Activated CD4-positive, alpha-beta T cell treated with anti-CD3 and anti-CD28 coated beads, Interleukin-2, Interleukin-6, amounts not matched to agents 100 ng/mL and 50 ng/mL, durations not matched to agents 16 hours and 8 hours (primary cell): ENCODE measurements around the gene MAN2C1.
"Not testable (repeated sequence)": the region's sequence is repeated elsewhere in the genome, so short reads cannot be mapped to it uniquely, and the experiment has no call there.

Source experiments
- DNase-seq: peaks from one replicate; pipeline ENCODE4 v3.0.0-alpha.2; 2020

The MAN2C1 gene

DNA sequence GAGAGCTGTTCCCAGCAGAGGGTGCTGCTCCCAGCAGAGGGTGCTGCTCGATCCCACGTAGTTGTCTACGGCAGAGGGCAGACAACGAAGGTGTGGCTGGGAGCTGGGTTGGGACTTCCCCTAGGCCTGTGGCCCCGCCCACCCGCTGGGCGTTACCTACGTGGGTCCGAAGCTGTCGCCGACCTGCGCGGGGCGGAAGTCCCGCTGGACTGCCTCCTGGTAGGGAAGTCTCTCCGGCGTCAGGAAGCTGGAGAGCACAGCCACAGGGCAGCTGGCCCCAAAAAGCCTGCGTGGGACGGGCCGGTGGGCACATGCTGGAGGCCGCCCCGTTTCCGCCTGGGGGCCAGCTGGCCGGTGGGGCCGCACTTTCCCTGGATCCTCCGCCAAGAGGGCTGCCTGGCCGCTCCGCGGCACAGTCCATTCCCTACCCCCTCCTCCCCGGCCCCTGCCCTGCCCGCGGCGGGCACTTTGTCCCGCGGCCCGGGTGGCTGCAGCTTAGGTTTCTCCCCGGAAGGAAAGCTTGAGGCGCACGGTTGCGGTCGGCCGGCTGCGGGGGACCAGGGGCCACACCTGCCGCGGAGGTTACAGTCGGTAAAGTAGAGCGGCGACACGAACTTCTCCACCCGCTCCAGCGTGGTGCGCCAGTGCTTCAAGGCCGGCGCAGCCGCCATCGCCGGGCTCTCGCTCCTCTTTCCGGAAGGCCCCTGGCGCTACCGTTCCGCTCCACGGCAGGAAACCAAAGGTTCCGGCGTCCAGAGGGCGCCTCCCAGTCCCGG, at the start of gene MAN2C1:
Gene MAN2C1, minus strand, starts transcription at position 695 of the 776 bp plus-strand sequence. Its CDS starts 24 bp downstream, at position 671.
- peak; percentile 97 for DNase-seq

DNA sequence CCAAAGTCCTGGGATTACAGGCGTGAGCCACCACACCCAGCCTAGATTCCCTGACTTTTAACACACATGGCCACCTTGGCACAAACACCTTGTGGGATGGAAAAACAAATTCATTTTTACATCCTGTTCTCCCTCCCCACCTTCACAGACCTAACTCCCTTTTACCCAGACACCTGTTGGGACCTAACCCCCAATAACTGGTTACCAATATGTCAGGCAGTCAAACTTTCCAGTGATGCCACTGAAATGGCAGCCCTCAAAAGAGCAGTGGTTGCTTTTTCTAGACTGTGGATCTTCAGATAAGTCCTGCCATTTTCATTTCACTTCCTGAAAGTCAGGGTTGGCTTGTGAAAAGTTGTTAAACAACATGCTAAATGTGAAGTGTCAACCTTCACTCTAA, 48.2 kb upstream of the MAN2C1 start:
- no peak for DNase-seq

DNA sequence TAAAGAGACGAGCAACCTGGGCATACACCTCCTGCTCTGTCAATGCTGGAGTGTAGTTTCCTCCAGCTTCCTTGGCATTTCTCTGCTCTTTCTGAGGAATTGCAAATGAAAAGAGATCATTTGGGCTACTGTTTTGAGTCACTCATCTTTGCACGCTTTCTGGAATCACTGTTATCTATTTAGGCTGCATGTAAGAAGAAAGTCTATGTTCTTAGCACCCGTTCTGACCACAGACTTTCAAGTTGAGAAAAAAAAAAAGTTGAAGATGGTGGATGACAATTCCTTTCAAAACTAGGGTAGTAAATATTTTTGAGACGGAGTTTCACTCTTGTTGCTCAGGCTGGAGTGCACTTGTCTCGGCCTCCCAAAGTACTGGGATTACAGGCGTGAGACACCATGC, 41.8 kb upstream of the MAN2C1 start:
- peak; percentile 39 for DNase-seq

- peak; percentile 46 for DNase-seq
Measured at GRCh38 chr15:75407083-75407482, 38.7 kb upstream of the MAN2C1 start.

- DNase-seq, result peak; percentile 41
Measured at GRCh38 chr15:75403892-75404291, 35.5 kb upstream of the MAN2C1 start.

DNA sequence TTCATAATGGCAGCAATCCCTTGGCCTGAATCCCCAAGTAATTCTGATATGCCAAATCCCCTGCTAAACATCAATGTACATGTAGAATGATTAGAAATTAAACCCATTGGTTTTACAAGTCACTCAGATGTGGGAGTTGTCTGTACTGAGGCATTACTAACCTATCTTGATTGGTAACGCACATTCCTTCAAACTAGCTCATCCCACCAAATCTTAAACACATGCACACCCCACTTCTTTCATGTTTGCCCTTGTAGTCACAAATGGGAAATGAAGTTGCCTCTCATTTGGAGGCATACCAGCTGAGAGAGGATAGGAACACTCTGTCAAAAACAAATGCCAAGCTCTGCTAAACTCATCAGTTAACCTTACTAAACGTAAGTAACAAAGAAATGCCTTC, 29.1 kb upstream of the MAN2C1 start:
- no peak for DNase-seq

GRCh38 chr15:75389791-75390382, 21.5 kb upstream of the MAN2C1 start:
- DNase-seq, result no peak

GRCh38 chr15:75383986-75384385, 15.6 kb upstream of the MAN2C1 start:
- not testable (repeated sequence) for DNase-seq

DNA sequence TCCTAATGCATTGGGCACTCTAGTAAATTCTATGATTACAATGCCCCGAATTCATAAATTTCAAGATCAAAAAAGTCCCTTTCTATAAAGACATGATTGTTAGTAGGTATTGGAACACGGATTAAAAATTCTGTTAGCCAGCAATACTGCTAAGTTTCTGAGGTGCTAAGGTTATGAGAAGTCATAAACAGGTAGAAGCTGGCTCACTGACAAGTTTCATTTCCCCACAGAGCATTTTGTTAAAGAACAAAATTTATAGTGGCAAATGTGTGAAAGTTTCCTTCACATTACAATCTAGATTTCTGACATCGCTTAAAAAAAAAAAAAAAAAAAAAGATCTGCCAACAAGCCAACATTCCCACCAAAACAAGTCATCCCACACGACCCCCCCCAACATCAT, 12.4 kb upstream of the MAN2C1 start:
- no peak for DNase-seq

- DNase-seq, result no peak
Measured at GRCh38 chr15:75371901-75372688, 3.7 kb upstream of the MAN2C1 start.

DNA sequence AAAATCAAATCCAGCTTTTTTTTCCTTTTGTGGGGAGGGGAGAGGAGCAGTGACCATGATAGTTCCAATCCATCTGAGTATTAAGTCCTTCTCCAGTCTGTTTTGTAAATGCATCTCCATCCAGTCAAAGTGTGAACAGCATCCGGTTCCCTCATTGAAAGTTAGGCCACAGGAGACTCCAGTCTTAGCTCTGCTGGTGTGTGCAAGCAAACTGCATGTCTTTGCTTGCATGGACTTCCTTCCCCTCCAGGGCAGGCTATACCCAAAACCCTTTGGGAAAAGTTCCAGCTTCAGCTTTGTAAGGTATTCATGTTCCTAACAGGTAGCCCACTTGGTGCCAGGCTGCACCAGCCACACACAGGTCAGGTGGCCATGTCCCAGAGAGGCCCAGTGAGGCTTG, 3.1 kb upstream of the MAN2C1 start:
- no peak for DNase-seq

DNA sequence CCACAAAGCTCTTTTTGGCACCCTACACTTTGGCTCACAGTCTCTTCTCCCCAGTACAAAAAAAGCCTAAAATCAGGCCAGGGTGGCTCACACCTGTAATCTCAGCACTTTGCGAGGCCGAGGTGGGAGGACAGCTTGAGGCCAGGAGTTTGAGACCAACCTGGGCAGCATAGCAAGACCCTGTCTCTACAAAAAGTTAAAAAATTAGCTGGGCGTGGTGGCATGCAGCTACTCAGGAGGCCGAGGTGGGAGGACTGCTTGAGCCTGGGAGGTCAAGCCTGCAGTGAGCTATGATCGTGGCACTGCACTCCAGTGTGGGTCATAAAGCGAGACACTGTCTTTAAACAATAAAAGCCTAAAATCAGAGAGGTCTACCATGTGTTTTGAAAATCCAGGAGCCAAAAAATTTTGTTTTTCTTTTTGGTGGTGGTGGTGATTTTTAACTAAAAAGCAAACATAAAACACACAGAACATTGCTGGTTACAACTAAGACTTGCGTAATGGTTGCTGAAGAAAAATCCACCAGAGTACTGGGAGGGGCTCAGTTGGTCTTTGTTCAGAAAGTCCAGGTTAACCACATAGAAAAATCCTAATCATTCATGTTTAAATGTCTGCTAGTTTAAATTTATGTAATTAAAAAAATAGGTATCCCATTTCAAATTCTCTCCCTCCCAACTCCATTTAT, 1.6 kb upstream of the MAN2C1 start:
- DNase-seq, result no peak

- DNase-seq, result no peak
Measured at GRCh38 chr15:75368689-75369239, 357 bp upstream of the MAN2C1 start.

DNA sequence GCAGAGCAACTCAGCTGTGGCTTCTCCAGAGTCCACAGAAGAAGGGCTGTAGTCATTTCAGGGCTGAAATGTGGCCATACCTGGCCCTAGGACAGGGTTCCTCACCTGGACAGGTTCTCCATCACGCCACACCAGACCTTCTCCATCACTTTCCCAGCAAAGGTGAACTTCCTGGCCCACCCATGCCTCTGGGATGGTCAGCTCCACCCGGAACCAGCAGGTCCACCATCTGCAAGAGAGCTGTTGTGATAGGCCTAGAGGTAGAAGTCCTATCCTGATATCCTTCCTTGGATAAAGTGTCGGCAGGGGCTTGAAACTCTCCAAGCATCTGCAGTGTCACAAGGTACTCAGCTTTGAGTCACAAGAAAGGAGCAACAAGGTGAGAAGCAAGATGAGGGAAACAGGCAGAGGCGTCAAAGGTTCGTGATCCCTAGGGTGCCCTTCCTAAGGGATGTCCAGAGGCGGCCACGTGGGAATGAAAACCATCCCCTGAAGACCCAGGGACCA, 948 bp downstream of the MAN2C1 start:
- no peak for DNase-seq

DNA sequence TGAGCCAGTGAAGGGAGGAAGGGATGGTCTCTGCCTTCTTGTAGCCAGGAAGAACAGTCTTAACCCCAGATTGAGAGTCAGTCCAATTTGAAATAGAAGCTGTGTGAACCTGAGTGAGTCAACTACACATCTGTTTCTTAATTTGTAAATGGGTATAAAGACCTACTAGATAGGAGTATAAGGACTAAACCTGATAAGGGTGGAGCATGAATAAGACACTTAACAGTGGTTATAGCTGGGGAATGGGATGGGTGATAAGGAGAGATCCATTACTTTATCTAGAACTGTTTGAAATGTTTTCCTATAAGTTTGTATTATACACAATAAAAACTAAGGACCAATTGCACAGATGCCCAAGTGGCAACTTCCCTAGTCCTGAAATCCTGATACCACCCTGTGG, 1.4 kb downstream of the MAN2C1 start:
- no peak for DNase-seq

DNA sequence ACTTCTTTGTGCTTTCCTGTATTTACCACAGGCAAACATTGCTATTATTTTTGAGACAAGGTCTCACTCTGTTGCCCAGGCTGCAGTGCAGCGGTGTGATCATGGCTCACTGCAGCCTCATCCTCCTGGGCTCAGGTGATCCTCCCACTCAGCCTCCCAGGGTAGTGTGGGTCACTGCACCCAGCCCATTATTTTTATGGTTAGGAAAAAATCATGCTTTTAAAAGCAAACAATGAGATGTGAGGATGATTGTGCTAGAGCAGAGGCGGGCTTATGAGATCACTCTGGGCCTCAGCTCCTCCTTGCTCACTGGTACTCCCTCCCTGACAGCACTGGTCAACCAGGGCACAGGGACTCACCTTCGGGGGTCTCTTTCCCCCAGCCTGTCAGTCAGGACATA, 2.2 kb downstream of the MAN2C1 start:
- no peak for DNase-seq

DNA sequence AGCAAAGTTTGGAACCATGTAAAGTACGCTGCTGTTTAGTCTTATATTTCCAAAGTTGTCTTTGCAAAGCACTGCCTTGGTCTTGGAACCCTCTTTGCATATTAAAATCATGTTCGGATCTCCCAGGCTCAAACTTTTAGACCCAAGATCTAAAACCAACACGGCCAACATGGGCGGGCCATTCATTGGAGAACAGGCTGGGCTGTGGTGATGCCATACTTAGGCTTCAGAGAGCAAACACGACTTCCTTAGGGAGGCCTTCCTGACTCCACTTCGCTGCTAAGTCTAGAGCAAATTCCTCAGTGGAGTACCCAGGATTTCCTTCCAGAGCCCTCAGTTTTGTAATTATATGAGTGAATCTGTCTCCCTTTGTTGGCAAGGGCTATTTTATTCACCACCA, 3.5 kb downstream of the MAN2C1 start:
- no peak for DNase-seq

DNA sequence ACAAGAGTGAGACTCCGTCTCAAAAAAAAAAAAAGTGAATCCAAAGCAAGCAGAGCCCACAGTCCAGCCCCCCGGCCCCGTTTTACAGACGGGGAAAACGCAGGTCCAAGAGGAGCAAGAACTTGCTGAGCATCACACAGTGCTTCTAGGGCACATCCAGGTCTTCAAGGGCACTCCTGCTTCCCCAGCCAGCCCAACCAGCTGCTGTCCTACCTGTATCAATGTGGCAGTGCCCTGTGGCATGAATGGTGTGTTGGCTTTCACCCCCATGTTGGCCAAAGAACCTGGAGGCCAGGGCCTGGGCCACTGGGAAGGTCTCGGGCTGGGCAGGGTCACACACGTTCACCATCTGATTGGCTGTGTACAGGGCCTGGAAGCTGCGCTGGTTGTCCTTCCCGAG, 4.6 kb downstream of the MAN2C1 start:
- no peak for DNase-seq

- DNase-seq, result no peak
Measured at GRCh38 chr15:75362642-75363249, 5.7 kb downstream of the MAN2C1 start.

DNA sequence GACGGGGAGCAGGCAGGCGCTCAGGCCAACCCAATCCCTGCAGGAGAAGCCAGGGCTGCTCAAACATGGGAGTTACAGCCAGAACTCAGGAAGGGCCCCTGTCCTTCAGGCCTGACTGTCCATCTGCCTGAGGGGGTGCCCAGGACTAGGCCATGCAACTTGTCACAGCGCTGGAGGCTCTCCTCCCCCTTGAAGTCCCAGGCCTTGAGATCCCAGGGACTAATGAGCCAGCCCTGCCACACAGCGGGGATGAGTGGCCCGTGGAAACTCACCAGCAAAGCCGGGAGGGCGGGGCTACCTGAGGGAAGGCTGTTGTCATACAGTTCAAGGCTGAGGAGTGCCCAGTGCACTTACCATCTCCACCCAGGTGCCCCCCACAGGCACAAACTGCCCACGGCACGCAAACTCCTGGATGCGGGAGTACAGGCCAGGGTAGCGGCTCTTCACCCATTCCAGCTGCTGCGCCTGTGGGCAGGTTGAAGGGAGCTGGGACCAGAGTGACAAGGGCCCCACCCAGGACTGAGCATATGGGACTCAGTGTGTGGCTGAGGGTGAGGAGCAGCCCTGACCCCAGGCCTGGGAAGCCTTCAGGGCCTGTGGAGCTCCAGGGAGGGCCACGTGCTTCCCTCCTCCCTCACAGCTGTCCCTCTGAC, 6.3 kb downstream of the MAN2C1 start:
- no peak for DNase-seq

- DNase-seq, result no peak
Measured at GRCh38 chr15:75361361-75361988, 6.9 kb downstream of the MAN2C1 start.
